ENCODE data around the gene TFAP2A.

Gene TFAP2A

DNA sequence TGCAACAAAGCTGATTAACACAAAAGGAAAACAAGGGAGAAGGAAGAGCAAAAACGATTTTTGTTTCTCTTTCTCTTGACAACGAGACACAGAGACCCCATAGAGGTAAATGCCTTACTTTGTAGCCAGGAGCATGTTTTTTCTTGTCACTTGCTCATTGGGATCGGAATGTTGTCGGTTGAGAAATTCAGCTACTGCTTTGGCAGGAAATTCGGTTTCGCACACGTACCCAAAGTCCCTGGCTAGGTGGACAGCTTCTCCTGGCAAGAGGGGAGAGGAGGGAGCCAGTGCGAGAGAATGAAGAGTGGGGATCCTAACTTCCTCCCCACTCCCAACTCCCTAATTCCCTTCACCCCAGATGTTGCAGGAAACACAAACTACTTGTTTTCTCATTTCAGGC is 14.5 kb downstream of the TFAP2A start:
- no peak overlapping the region for H3K4me3 ChIP-seq (ENCODE audit: low read depth, low read length)
- ChIA-PET POLR2A (no interaction called here), CTCF (no interaction called here)
- TF ChIP-seq, protein P1, sequence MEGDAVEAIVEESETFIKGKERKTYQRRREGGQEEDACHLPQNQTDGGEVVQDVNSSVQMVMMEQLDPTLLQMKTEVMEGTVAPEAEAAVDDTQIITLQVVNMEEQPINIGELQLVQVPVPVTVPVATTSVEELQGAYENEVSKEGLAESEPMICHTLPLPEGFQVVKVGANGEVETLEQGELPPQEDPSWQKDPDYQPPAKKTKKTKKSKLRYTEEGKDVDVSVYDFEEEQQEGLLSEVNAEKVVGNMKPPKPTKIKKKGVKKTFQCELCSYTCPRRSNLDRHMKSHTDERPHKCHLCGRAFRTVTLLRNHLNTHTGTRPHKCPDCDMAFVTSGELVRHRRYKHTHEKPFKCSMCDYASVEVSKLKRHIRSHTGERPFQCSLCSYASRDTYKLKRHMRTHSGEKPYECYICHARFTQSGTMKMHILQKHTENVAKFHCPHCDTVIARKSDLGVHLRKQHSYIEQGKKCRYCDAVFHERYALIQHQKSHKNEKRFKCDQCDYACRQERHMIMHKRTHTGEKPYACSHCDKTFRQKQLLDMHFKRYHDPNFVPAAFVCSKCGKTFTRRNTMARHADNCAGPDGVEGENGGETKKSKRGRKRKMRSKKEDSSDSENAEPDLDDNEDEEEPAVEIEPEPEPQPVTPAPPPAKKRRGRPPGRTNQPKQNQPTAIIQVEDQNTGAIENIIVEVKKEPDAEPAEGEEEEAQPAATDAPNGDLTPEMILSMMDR (IDR thresholded peaks at IDR 0.05; ENCODE audit: insufficient read depth, low read length, missing control alignments): no peak
- DNase-seq (ENCODE audit: low read depth, low spot score): no peak

DNA sequence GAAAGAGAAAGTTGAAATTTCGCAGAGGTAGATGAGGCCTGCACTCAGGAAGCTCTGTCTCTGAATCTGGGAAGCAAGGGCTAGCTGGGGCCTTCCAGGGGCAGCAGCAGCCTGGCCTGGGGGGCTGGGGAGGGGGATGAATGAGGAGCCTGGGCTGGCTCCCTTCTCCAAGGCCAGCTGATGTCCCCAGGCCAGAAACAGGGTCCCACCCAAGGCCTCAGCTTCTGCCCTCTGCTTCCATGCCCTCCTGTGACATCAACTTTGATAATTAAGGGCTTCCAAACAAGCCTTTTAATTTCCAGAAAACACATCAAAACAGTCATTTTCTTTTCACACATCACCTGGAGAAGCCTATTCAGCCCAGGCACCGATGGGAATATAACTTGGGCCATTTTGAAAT is 15.4 kb downstream of the TFAP2A start:
- no peak for DNase-seq (ENCODE audit: low read depth, low spot score)
- no peak overlapping the region for H3K4me3 ChIP-seq (ENCODE audit: low read depth, low read length)
- TF ChIP-seq, protein P1 (IDR thresholded peaks at IDR 0.05; ENCODE audit: insufficient read depth, low read length, missing control alignments): no peak
- CTCF ChIA-PET: no interaction called here
- POLR2A ChIA-PET: no interaction called here

DNA sequence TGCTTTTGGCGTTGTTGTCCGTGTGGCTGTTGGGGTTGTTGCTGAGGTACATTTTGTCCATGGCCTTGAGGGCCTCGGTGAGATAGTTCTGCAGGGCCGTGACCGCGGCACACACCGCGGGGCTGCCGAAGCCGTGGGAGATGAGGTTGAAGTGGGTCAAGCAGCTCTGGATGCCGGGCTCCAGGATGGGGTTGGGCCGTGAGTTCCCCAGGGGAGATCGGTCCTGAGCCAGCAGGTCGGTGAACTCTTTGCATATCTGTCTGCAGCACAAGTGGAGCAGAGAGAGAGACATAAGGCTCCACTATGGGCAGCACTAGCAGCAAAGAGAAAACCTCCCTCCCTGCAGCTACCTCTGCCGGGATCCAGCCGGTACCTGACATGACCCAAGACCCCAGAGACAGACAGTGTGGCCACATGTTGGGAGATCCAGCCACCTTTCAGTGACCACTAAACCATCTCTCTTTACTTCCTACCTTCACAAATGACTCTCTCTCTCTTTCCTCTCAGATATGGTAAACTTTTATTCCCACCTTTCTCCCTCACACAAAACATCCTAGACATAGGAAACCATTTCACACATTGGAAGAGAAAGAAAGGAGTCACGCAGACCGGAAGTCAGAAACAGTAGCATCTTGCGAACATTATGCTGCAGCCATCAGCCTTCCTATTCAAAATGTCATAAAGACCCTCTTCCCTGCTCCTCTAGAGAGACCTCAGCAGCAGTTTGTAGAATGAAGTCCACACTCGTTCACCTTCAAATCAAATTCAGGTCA is 16.2 kb downstream of the TFAP2A start:
- no peak overlapping the region for H3K4me3 ChIP-seq (ENCODE audit: low read depth, low read length)

DNA sequence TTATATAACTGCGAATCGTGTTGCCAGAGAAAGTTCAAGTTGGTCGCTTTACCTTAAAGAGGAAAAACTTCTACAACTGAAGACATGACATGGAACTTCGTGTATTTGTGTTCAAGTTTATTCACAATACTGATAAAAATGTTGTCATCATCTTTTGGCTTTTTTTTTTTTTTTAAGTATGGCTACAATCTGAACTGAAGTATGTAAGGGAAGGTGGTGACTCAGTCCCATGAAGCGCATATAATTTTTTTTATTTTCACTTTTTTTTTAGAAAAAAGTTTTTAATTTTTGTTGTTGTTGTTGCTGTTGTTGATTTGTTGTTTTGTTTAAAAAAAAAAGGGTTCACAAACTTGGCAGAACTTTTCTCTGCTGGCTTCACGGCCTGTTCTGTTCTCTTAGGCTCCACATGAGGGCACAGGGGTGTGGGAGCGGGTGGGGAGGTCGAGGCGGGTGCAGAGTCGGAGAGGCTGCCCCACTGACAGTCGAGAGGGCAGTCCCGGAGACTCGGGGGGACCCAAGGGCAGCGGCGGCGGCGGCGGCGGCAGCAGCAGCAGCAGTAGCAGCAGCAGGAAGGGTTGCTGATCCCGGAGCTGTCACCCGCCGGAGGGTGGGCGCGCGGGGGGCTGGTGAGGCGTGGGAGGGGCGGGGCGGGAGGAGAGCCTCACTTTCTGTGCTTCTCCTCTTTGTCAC is 17.0 kb downstream of the TFAP2A start:
- ChIA-PET CTCF (no interaction called here), POLR2A (no interaction called here)
- TF ChIP-seq, protein P1 (IDR thresholded peaks at IDR 0.05; ENCODE audit: insufficient read depth, low read length, missing control alignments): no peak
- no peak for DNase-seq (ENCODE audit: low read depth, low spot score)
- H3K4me3 ChIP-seq (ENCODE audit: low read depth, low read length): no peak overlapping the region

More for the DNA sequence above, 16.2 kb downstream of the TFAP2A start:
- ChIA-PET POLR2A (no interaction called here), CTCF (no interaction called here)
- TF ChIP-seq, protein P1 (IDR thresholded peaks at IDR 0.05; ENCODE audit: insufficient read depth, low read length, missing control alignments): no peak
- DNase-seq (ENCODE audit: low read depth, low spot score): no peak

DNA sequence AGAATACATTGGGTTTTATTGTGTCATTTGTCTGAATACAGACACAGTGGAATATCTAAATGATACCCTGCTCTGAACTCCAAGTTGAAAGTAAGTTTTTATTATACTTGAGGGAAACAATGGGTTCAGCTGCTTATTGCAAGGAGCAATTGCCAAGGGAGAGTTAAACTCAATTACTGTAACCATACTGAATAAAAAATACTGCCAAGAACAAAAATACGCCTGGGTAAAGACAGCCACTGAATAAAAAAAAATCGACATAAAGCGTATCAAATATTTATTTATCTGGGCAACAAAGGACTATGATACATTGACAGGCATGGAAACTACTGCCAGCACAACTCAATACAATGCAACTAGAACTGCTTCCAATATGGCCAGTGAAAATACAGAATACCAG is 18.1 kb downstream of the TFAP2A start:
- ChIA-PET POLR2A (no interaction called here), CTCF (no interaction called here)
- no peak overlapping the region for H3K4me3 ChIP-seq (ENCODE audit: low read depth, low read length)
- DNase-seq (ENCODE audit: low read depth, low spot score): no peak
- TF ChIP-seq, protein P1 (IDR thresholded peaks at IDR 0.05; ENCODE audit: insufficient read depth, low read length, missing control alignments): no peak

- ChIA-PET POLR2A (no interaction called here), CTCF (no interaction called here)
- no peak for DNase-seq (ENCODE audit: low read depth, low spot score)
- no peak overlapping the region for H3K4me3 ChIP-seq (ENCODE audit: low read depth, low read length)
- TF ChIP-seq, protein P1 (IDR thresholded peaks at IDR 0.05; ENCODE audit: insufficient read depth, low read length, missing control alignments): no peak
Measured at GRCh38 chr6:10395704-10396546, 18.9 kb downstream of the TFAP2A start.
